HepG2 (cell line): ENCODE results near the gene DHRS7. TPM values are rescaled to one million over a fixed set of nuclear protein-coding genes. Genes with fewer than 3 reads are reported as not detected.

Source experiments
- ATAD3A ChIP-seq: sonication (generic); formaldehyde crosslinking; IDR thresholded peaks from 2 replicates; pipeline ENCODE4 v1.4.0; 2020; ENCODE audit warnings: missing genetic modification reagents
- ATF2 ChIP-seq: sonication (generic); formaldehyde crosslinking; IDR thresholded peaks from 2 replicates; pipeline ENCODE4 v1.4.0; 2020; ENCODE audit warnings: missing genetic modification reagents
- FOSL2 ChIP-seq: sonication (generic); formaldehyde crosslinking; IDR thresholded peaks from 2 replicates; pipeline ENCODE4 v1.4.0; 2020; ENCODE audit warnings: missing genetic modification reagents
- FOXJ3 ChIP-seq: sonication (generic); formaldehyde crosslinking; IDR thresholded peaks from 2 replicates; pipeline ENCODE4 v1.4.0; 2020; ENCODE audit warnings: missing genetic modification reagents, mild to moderate bottlenecking, borderline replicate concordance
- FOXP4 ChIP-seq: sonication (generic); formaldehyde crosslinking; IDR thresholded peaks from 2 replicates; pipeline ENCODE4 v1.4.0; 2020; ENCODE audit warnings: missing genetic modification reagents
- HDAC1 ChIP-seq: sonication (generic); formaldehyde crosslinking; IDR thresholded peaks from 2 replicates; pipeline ENCODE4 v1.5.1; 2020; ENCODE audit warnings: mild to moderate bottlenecking, missing genetic modification reagents
- KLF13 ChIP-seq: sonication (generic); formaldehyde crosslinking; IDR thresholded peaks from 2 replicates; pipeline ENCODE4 v1.4.0; 2020; ENCODE audit warnings: mild to moderate bottlenecking, missing genetic modification reagents
- LBX2 ChIP-seq: sonication (generic); formaldehyde crosslinking; IDR thresholded peaks from 2 replicates; pipeline ENCODE4 v1.5.0; 2020; ENCODE audit warnings: missing genetic modification reagents, mild to moderate bottlenecking, borderline replicate concordance
- MXD1 ChIP-seq: sonication (generic); formaldehyde crosslinking; IDR thresholded peaks from 2 replicates; pipeline ENCODE4 v1.4.0; 2020; ENCODE audit warnings: mild to moderate bottlenecking, missing genetic modification reagents
- NCOA1 ChIP-seq: sonication (generic); formaldehyde crosslinking; IDR thresholded peaks from 2 replicates; pipeline ENCODE4 v1.9.0; 2021; ENCODE audit warnings: missing genetic modification reagents
- NR2F2 ChIP-seq: IDR thresholded peaks from 2 replicates; pipeline ENCODE4 v1.6.1; 2012; ENCODE audit warnings: low read depth, inconsistent platforms, borderline replicate concordance
- NRL ChIP-seq: sonication (generic); formaldehyde crosslinking; IDR thresholded peaks from 2 replicates; pipeline ENCODE4 v1.5.0; 2020; ENCODE audit warnings: missing genetic modification reagents, mild to moderate bottlenecking, moderate library complexity, borderline replicate concordance
- RFXANK ChIP-seq: IDR thresholded peaks from 2 replicates; pipeline ENCODE4 v1.6.1; 2016
- RXRA ChIP-seq: sonication (generic); formaldehyde crosslinking; IDR thresholded peaks from 2 replicates; pipeline ENCODE4 v1.5.1; 2020; ENCODE audit warnings: missing genetic modification reagents
- SMAD1 ChIP-seq: sonication (generic); formaldehyde crosslinking; IDR thresholded peaks from 2 replicates; pipeline ENCODE4 v1.4.0; 2020; ENCODE audit warnings: missing genetic modification reagents, low read depth, mild to moderate bottlenecking, borderline replicate concordance
- SOX6 ChIP-seq, 2 experiments: fragments of 450-650 bp in 1 of 2; sonication (generic) in 1 of 2; formaldehyde crosslinking in 1 of 2; IDR thresholded peaks; 2 replicates each; pipeline versions ENCODE4 v1.4.0 to v1.6.1; 2017 to 2020; ENCODE audit warnings: antibody characterized with exemption in 1 of 2, mild to moderate bottlenecking in 1 of 2, missing genetic modification reagents in 1 of 2
- U2AF1 ChIP-seq: fragments of 200-400 bp; formaldehyde crosslinking; optimal IDR thresholded peaks from 2 replicates; pipeline ENCODE3; 2017; ENCODE audit warnings: mild to moderate bottlenecking, low read depth, low read length
- ZBTB2 ChIP-seq: sonication (generic); formaldehyde crosslinking; IDR thresholded peaks from 2 replicates; pipeline ENCODE4 v1.8.0; 2022; ENCODE audit warnings: low read depth, missing genetic modification reagents
- ZEB1 ChIP-seq: IDR thresholded peaks from 2 replicates; pipeline ENCODE4 v1.6.1; 2012; ENCODE audit warnings: mild to moderate bottlenecking, low read depth, inconsistent platforms; ENCODE audit not compliant: insufficient replicate concordance
- ZKSCAN8 ChIP-seq: IDR thresholded peaks from 2 replicates; pipeline ENCODE4 v1.6.1; 2016; ENCODE audit warnings: borderline replicate concordance, missing genetic modification reagents, missing compliant biosample characterization
- ZNF263 ChIP-seq: sonication (generic); formaldehyde crosslinking; IDR thresholded peaks from 2 replicates; pipeline ENCODE4 v1.4.0; 2020; ENCODE audit warnings: missing genetic modification reagents
- ZNF317 ChIP-seq: sonication (generic); formaldehyde crosslinking; IDR thresholded peaks from 2 replicates; pipeline ENCODE4 v1.5.0; 2020; ENCODE audit warnings: mild to moderate bottlenecking, missing genetic modification reagents
- ZNF784 ChIP-seq: sonication (generic); formaldehyde crosslinking; IDR thresholded peaks from 2 replicates; pipeline ENCODE4 v1.5.1; 2020; ENCODE audit warnings: missing genetic modification reagents, mild to moderate bottlenecking, borderline replicate concordance
- polyA plus RNA-seq, 8 experiments: library from polyadenylated mRNA; depleted of rRNA in 3 of 8; stranded (reverse) in 7 of 8; unstranded in 1 of 8; fragments of >200 nt; fragmentation: Illumina TruSeq in 4 of 8; extraction: Trizol in 4 of 8; gene quantifications; 2 replicates each; pipeline versions ENCODE4 v1.2.1 to v1.2.3, GENCODE V29; 2011 to 2016; ENCODE audit warnings: low read depth in 4 of 8, missing spikeins in 1 of 8, mixed read lengths in 1 of 8; ENCODE audit not compliant: insufficient read depth in 1 of 8
- total RNA-seq, 5 experiments: library from RNA; depleted of rRNA; stranded (reverse); fragments of >200 nt; fragmentation: Illumina TruSeq; extraction: Trizol; gene quantifications; 2 replicates each; pipeline ENCODE4 v1.2.3, GENCODE V29; 2016; ENCODE audit warnings: low read depth in 1 of 5

The DHRS7 gene
- total and polyA plus RNA-seq, 2 of the 13 experiments (the other 11 are each of a cell fraction or from before 2014, with no cell fraction given) = 20.8 to 44.4 TPM

GRCh38 chr14:60164712-60165546, at the start of gene DHRS7 (continued):
- TF ChIP-seq ZKSCAN8 (CRISPR knock-in tag) (no peak), NRL (CRISPR knock-in tag) (peak; percentile 47; the same call in 1 of the 2 replicates), ZNF263 (CRISPR knock-in tag) (peak; percentile 88), ZNF317 (CRISPR knock-in tag) (0 out of 2 replicates have a peak, but pooled peaks have one; percentile 37), FOXP4 (CRISPR knock-in tag) (no peak), SMAD1 (CRISPR knock-in tag) (no peak), ZBTB2 (CRISPR knock-in tag) (no peak), HDAC1 (CRISPR knock-in tag) (peak; percentile 71), LBX2 (CRISPR knock-in tag) (peak; percentile 65; the same call in 1 of the 2 replicates), U2AF1 (no peak), ZEB1 (no peak), FOXJ3 (CRISPR knock-in tag) (no peak), NR2F2 (no peak), NCOA1 (CRISPR knock-in tag) (no peak), RXRA (CRISPR knock-in tag) (peak; percentile 40; the same call in 1 of the 2 replicates), ZNF784 (CRISPR knock-in tag) (peak; percentile 95; the same call in 1 of the 2 replicates), KLF13 (no peak), FOSL2 (CRISPR knock-in tag) (no peak), ATAD3A (CRISPR knock-in tag) (no peak), MXD1 (CRISPR knock-in tag) (peak; percentile 81), ATF2 (CRISPR knock-in tag) (peak; percentile 44; the same call in 1 of the 2 replicates), RFXANK (CRISPR knock-in tag) (no peak), SOX6 (IDR thresholded peaks at IDR 0.05) (no peak), SOX6 (CRISPR knock-in tag; IDR thresholded peaks at IDR 0.05) (no peak; the same call in none of the 2 replicates)
